GM19099 (cell line): ENCODE measurements around the gene ZNF786.

ENCODE experiments used
- POLR2A ChIP-seq: IDR thresholded peaks from 3 replicates; pipeline ENCODE4 v1.6.1; 2011; ENCODE audit warnings: low read depth; ENCODE audit not compliant: insufficient read length; ENCODE audit errors: extremely low read depth

The ZNF786 gene, protein sequence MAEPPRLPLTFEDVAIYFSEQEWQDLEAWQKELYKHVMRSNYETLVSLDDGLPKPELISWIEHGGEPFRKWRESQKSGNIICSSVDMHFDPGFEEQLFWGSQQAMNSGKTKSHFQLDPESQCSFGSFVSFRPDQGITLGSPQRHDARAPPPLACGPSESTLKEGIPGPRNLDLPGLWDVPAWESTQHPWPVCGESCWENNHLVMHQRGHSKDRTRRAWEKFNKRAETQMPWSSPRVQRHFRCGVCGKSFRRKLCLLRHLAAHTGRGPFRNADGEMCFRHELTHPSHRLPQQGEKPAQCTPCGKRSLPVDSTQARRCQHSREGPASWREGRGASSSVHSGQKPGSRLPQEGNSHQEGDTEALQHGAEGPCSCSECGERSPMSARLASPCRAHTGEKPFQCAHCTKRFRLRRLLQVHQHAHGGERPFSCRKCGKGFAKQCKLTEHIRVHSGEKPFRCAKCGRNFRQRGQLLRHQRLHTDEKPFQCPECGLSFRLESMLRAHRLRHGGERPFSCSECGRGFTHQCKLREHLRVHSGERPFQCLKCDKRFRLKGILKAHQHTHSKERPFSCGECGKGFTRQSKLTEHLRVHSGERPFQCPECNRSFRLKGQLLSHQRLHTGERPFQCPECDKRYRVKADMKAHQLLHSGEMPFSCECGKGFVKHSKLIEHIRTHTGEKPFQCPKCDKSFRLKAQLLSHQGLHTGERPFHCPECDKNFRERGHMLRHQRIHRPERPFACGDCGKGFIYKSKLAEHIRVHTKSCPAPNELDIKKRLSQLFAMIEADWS

DNA sequence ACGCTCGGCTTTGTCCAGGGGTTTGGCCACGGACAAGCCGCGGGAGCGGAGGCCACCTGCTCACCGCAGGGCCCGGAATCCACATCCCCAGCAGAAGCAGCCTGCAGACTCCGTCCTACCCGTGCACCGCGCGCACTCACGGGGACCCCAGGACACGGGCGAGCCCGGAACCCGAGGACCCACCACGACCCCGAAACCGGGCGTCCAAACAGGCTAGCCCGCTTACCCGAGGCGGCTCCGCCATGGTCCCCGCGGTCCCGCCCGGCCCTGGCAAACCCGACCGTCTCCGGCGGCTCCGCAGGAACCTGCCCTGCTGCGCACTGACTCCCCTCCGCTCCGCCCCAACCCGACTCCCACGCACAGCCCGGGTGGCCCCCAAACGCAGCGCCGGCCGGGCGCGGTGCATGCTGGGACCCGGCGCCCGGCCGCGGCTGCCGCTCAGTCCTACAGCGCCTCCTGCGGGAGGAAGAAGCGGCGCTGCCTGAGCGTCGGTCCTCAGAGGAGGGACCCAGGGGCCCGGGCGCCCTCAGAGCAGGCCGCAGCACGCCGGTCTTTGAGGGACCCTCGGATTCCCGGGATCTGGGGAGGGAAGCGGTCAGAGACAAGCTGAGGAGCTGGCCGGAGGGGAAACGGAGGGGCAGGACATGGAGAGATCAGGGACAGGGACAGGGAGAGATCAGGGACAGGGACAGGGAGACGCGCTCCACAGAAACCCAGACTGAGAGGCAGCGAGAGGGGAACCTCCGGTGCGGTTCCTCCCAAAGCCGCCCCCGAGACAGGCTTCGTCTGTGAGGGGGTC is at the start of gene ZNF786:
Gene ZNF786 (minus strand): TSS at position 322 of the 799 bp plus-strand sequence. CDS start 78 bp downstream, at position 244.
- TF ChIP-seq POLR2A, result peak; percentile 94

DNA sequence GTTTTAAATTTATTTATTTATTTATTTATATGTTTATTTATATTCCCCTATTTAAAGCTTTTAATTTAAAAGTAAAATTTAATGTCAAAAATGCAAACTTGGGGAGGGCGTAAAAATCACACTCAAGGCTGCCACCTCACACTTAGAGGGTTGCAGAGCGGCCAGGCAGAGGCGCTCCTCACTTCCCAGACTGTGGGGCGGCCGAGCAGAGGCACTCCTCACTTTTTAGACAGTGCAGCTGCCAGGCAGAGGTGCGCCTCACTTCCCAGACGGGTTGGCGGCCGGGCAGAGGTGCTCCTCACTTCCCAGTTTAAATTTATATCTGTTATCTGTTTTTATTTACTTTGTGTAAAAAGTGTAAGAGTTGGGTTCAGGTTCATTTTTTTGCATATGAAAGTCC is 45.6 kb upstream of the ZNF786 start:
- TF ChIP-seq POLR2A, result no peak

DNA sequence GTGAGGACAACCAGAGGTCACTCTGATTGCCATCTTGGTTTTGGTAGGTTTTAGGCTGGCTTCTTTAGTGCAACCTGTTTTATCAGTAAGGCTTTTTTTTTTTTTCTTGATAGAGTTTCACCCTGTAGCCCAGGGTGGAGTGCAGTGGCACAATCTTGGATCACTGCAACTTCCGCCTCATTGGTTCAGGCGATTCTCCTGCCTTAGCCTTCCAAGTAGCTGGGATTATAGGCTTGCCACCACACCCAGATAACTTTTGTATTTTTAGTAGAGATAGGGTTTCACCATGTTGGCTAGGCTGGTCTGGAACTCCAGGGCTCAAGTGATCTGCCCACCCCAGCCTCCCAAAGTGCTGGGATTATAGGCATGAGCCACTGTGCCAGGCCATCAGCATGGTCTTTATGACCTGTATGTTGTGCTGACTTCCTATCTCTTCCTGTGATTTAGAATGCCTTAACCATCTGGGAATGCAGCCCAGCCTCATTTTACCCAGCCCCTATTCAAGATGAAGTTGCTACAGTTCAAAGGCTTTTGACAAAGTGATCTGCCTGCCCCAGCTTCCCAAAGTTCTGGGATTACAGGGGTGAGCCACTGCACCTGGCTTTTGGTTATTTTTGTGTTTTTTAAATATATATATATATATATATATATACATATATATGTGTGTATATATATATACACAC is 42.7 kb upstream of the ZNF786 start:
- TF ChIP-seq POLR2A, result no peak

DNA sequence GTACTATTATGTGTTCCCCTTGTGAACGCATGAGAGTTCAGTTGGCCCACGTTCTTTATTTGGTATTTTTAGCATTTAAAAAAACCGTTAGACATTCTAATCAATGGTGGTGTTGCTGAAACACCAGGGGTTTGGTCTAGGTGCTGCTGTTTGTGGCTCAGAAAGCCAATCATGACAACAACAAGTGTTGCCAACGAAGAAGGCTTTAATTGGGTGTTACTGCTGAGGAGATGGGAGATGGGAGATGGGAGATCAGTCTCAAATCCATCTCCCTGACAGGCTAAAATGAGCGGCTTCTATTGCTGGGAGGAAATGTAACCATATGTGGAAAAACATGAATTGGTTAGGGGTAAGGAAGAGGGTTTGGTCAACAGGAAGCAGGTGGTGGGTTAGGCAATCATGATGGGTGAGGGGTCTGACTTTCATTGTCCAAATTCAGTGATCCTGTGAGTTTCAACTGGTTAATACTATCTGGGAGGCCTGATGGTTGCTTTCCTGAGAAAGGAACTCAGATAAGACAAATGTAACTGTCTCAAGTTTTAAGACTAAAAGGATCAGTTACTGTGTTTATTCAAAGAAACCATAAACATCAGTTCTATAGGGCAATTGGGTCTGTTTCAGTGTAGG is 40.2 kb upstream of the ZNF786 start:
- TF ChIP-seq POLR2A, result no peak

DNA sequence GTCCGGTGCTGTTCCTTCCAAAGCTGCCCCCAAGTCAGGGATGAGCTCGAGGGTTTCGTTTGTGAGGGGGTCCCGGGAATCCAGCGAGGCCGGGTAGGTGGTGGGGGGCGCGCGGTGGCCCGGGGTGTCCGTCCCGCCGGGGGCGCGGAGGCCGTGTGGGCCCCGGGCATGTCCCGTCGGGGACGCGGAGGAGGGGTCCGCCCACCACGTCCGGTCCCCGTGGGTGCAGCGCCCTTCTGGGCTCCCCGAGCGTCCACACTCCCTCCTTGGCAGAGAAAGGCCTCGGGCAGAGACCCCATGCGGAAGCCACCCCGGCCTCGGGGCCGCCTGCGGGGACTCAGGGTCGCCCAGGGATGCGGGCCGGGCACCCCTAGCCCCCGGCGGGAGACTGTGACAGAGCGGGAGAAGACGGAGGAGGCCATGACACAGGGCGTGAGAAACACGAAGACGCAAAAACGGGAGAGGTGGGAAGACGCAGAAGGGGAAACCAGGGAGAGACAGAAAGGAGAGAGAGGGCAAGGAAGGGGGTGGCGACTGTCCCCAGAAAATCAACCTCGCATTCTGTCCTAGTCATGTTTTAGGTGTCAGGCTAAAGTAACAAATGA is 36.2 kb upstream of the ZNF786 start:
- TF ChIP-seq POLR2A, result no peak

DNA sequence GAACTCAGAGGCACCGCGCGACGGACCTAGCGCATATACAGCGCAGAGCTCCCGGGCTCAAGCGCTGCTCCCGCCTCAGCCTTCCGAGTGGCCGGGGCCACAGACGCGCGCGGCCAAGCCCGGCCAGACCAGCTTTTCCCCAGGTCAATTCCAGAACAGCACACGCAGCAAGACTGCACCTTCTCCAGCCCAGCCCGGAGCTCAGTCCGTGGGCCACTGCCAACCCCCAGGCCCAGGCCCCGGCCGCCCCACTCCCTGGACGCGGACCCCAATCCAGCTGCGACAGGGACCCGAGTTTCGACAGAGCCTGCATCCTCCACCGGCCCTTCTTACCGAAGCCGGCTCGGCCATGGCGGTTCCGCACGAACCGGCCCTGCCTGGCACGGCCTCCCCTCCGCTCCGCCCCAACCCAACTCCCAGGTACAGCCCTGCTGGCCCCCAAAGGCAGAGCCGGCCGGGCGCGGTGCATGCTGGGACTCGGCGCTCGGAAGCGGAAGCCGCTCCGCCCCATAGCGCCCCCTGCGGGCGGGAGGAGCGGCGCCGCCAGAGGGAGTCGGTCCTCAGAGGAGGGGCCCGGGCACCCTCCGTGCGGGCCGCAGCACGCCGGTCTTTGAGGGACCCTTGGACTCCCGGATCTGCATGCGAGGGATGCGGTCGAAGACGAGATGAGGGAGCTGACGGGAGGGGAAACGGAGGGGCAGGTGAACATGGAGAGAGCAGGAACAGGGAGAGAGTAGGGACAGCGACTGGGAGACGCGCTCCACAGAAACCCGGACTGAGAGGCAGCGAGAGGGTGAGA is 35.5 kb upstream of the ZNF786 start, which contains the start of gene ZNF425:
Gene ZNF425 (minus strand): TSS at position 462 of the 799 bp plus-strand sequence. CDS start 111 bp downstream, at position 351.
- TF ChIP-seq POLR2A, result peak; percentile 97

DNA sequence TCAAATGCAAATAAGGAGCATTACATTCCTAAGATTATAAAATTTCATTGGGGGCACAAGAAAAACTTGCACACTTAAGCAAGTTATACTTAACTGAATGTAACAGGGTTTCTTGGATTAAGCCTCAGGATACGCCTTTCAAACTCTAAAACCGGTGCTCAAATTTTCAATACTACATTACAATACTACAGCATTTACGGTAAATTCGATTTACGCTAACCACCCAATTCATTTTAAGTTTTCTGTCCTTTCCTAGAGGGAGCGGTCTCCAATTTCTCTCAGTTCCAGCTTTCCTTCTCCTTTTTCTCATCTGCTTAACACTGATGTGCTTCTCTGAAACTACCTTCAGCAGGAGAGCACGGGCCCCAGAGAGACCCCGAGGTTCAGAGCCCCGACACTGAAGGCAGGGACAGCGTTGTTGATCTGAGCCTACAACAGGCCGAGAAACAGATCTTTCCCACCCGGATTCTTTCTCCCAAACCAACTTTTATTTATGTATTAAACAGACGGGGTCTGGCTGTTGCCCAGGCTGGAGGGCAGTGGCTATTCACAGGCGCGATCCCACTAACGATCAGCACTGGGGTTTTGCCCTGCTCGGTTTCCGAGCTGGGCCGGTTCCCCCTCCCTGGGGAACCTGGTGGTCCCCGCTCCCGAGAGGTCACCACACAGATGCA is 34.8 kb upstream of the ZNF786 start:
- no peak for TF ChIP-seq POLR2A

DNA sequence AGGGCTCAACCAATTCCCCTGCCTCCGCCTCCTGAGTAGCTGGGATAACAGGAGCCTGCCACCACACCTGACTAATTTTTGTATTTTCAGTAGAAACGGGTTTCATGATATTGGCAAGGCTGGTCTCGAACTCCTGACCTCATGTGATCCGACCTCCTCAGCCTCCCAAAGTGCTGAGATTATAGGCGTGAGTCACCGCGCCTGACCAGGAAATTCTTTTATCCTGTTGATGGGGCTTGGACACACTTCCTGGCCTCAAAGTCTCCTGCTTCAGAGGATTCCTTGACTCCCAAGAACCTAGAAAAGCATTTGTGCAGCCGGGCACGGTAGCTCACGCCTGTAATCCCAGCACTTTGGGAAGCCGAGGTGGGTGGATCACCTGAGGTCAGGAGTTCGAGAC is 19.5 kb upstream of the ZNF786 start:
- no peak for TF ChIP-seq POLR2A

DNA sequence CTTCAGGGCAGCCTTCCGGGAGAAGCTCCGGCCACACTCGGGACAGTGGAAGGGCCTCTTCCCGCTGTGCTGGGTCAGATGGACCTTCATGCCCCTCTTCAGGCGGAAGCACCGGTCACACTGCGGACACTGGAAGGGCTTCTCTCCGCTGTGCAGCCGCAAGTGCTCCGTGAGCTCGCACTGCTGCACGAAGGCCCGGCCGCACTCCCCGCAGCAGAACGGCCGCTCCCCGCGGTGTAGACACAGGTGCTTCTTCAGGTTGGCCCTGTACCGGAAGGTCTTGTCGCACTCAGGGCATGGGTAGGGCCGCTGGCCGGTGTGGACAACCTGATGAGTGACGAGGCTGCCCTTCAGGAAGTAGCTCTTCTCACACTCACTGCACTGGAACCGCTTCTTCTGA is 14.2 kb upstream of the ZNF786 start:
- TF ChIP-seq POLR2A, result no peak

DNA sequence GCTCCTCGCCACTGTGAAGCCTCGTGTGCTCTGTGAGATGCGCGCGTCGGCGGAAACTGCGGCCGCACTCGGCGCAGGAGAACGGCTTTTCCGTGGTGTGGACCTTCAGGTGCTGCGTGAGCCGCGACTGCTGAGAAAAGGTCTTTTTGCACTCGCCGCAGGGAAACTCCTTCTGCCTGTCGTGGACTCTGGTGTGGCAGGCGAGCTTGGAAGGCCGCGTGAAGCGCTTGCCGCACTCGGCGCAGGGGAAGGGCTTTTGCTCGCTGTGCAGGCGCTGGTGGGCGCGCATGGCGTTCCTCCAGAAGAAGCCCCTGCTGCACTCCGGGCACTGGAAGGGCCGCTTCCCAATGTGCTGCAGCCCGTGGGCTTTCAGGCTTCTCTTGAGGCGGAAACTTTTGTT is 13.7 kb upstream of the ZNF786 start:
- no peak for TF ChIP-seq POLR2A

DNA sequence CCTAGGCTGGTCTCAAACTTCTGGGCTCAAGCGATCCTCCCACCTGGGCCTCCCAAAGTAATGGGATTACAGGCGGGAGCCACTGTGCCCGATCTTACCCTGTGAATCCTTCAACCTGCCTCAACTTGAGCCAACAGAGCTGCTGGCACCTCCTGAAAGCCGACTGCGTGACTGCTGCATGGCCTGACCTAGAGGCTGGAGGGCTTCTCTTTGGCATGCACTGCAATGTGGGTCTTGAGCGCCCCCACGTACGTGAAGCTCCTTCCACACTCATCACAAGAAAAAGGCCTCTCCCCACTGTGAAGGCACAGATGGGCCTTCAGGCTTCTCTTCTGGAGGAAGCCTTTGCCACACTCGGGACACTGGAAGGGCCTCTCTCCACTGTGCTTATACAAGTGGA is 12.9 kb upstream of the ZNF786 start:
- no peak for TF ChIP-seq POLR2A

DNA sequence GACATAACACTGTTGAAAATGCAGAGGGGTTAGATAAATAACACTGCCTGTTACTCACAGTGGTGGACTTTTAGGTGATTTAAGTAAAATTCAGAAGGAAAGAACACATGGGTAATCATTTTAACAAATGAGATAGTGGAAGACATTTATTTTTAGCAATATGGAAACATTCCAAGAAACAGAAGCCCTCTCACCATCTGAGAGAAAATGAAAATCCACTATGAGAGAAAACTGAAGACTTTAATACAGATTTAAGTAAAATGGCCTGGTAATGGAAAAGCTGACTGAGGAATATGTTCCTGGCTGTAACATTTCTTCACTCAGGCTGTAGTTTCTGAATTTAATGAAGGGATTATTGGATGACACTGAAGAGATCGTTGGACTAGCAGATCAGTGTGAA is 12.1 kb upstream of the ZNF786 start:
- no peak for TF ChIP-seq POLR2A

DNA sequence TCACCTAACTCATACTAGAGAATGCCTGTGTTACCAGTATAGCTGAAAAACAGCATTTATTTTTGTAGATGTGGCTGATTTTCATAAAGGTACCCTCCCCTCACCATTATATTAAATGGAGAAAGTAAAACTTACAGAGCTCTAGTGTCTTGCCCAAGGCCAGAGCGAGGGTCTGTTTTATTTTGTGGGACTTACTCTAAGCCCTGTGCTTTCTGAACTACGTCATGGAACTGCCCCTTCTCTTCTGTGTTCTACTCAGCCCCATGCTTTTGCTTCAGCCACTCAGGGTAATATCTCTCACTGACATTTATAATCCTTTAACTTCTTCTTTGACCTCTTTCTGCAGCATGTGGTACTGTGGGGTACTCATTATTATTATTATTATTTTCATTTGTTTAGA is 10.3 kb upstream of the ZNF786 start:
- no peak for TF ChIP-seq POLR2A

DNA sequence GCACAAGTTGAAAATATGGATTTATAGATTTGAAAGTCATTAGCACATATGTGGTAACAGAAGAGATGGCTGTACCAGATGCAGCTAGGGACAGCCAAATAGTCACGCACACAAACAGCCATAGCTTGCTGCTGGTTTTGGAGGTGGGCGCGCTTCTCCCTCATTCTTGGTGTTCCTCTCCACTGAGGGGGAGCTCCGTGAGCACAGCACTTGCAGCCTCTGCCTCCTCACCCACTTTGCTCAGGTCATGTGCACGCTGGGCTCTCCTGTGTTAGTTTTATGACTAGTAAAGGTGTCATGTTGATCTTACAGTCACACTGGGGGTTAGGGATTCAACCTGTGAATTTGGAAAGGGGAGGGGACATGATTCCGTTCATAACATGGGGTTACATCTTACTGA is 8.5 kb upstream of the ZNF786 start:
- no peak for TF ChIP-seq POLR2A
